Activated B cell treated with CpG ODN at 0.5 μM for 24 hours (primary cell): Measurements from ENCODE around the gene USP28. TPM values are rescaled to one million over a fixed set of nuclear protein-coding genes. Genes with fewer than 3 reads are reported as not detected.

Experiments used
- ATAC-seq: fragments of 200-7000 bp; cut with Tn5 transposase; one replicate; pipeline ENCODE4 v1.10.0; 2021; ENCODE audit warnings: low read depth, mild to moderate bottlenecking, moderate library complexity
- CTCF ChIA-PET: fragments of 350-600 bp; sonication (Branson Sonifier 250); formaldehyde crosslinking; loops from one replicate; lab custom pipeline; 2021; ENCODE audit warnings: antibody characterized with exemption; lab: Charles Lee
- POLR2A ChIA-PET: fragments of 350-600 bp; sonication (Branson Sonifier 250); formaldehyde crosslinking; loops from one replicate; lab custom pipeline; 2021; ENCODE audit warnings: antibody characterized with exemption; lab: Charles Lee
- DNase-seq: peaks from one replicate; pipeline ENCODE4 v3.0.0; 2022
- H3K27ac Mint-ChIP-seq: one replicate; pipeline ENCODE4 v1.8.0; 2020; ENCODE audit warnings: mixed read lengths
- H3K27me3 Mint-ChIP-seq: one replicate; pipeline ENCODE4 v1.8.0; 2021; ENCODE audit warnings: mixed read lengths
- H3K36me3 Mint-ChIP-seq: one replicate; pipeline ENCODE4 v1.8.0; 2021; ENCODE audit warnings: low read depth, mixed read lengths
- H3K4me1 Mint-ChIP-seq: one replicate; pipeline ENCODE4 v1.8.0; 2021; ENCODE audit warnings: mixed read lengths
- H3K4me3 Mint-ChIP-seq: one replicate; pipeline ENCODE4 v1.8.0; 2020; ENCODE audit warnings: mild to moderate bottlenecking, mixed read lengths
- H3K9me3 Mint-ChIP-seq: one replicate; pipeline ENCODE4 v1.8.0; 2020; ENCODE audit warnings: mixed read lengths
- CTCF ChIP-seq: fragments of 200-600 bp; IDR thresholded peaks from one replicate; pipeline ENCODE4 v1.8.0; 2022; ENCODE audit warnings: antibody characterized with exemption, mild to moderate bottlenecking
- intact Hi-C: fragments of 100-400 bp; cut with micrococcal nuclease; formaldehyde crosslinking; loops from one replicate; pipeline ENCODE4 v1.15.1; 2024
- total RNA-seq: library from RNA; stranded (reverse); gene quantifications from 2 replicates; pipeline ENCODE4 v1.2.3, GENCODE V29; 2022

Gene USP28
- total RNA-seq, 1 donor from 2014 or later = 49.6 TPM

- Mint-ChIP-seq H3K36me3 (no peaks in the 10 kb centered on the region), H3K4me1 (peaks cover 5% of the 10 kb centered on the region), H3K27me3 (peaks cover 8% of the 10 kb centered on the region), H3K9me3 (no peaks in the 10 kb centered on the region), H3K4me3 (no peak overlapping the region), H3K27ac (no peak overlapping the region)
- intact Hi-C loops = no loop called here
- no peak for TF ChIP-seq CTCF
- no peak for DNase-seq
- ChIA-PET POLR2A (interaction anchor here (1.8 to 2.9 kb wide), 2 partner anchors 11 to 70 kb away, joined by 5 to 9 read pairs; no protein-coding TSS in a partner anchor), CTCF (interaction anchor here (0.9 to 4.0 kb wide), 3 partner anchors 11 to 354 kb away, joined by 3 to 19 read pairs (median 13); no protein-coding TSS in a partner anchor)
- no peak for ATAC-seq
Measured at GRCh38 chr11:113907152-113907551, 31.8 kb upstream of the USP28 start.

- peaks cover 5% of the 10 kb centered on the region for H3K27me3 Mint-ChIP-seq
- no peak for DNase-seq
- H3K36me3 Mint-ChIP-seq = no peaks in the 10 kb centered on the region
- no peak for ATAC-seq
- no peak overlapping the region for H3K27ac Mint-ChIP-seq
- TF ChIP-seq CTCF = no peak
- H3K4me3 Mint-ChIP-seq = no peak overlapping the region
- intact Hi-C loops = no loop called here
- H3K9me3 Mint-ChIP-seq = no peaks in the 10 kb centered on the region
- CTCF ChIA-PET = interaction anchor here (0.7 to 4.0 kb wide), 4 partner anchors 10 to 355 kb away, joined by 3 to 19 read pairs (median 8); no protein-coding TSS in a partner anchor
- POLR2A ChIA-PET = interaction anchor here (1.0 to 2.9 kb wide), 3 partner anchors 10 to 76 kb away, joined by 3 to 9 read pairs (median 5); no protein-coding TSS in a partner anchor
- peaks cover 5% of the 10 kb centered on the region for H3K4me1 Mint-ChIP-seq
Measured at GRCh38 chr11:113906516-113906915, 31.1 kb upstream of the USP28 start.

- Mint-ChIP-seq H3K27me3 (peaks cover 5% of the 10 kb centered on the region), H3K4me3 (no peak overlapping the region), H3K27ac (no peak overlapping the region), H3K36me3 (no peaks in the 10 kb centered on the region), H3K4me1 (peaks cover 5% of the 10 kb centered on the region), H3K9me3 (no peaks in the 10 kb centered on the region)
- no peak for ATAC-seq
- no peak for DNase-seq
- ChIA-PET POLR2A (interaction anchor here (1.0 to 2.9 kb wide), 3 partner anchors 10 to 76 kb away, joined by 3 to 9 read pairs (median 5); no protein-coding TSS in a partner anchor), CTCF (interaction anchor here (0.7 to 4.0 kb wide), 3 partner anchors 10 to 355 kb away, joined by 3 to 19 read pairs (median 13); no protein-coding TSS in a partner anchor)
- TF ChIP-seq CTCF = no peak
- intact Hi-C loops = no loop called here
Measured at GRCh38 chr11:113906038-113906437, 30.7 kb upstream of the USP28 start.

GRCh38 chr11:113904379-113905101, 29.2 kb upstream of the USP28 start, which contains the start of gene HTR3B:
TSS of gene HTR3B (plus strand) at chr11:113904796. CDS start at chr11:113904934, 138 bp downstream.
- no peak within 1 kb of the TSS for H3K27ac Mint-ChIP-seq
- ATAC-seq (no peak), DNase-seq (no peak)
- no peaks in the 10 kb centered on the region for H3K9me3 Mint-ChIP-seq
- intact Hi-C loops = no loop called here
- no peaks in the 10 kb centered on the region for H3K36me3 Mint-ChIP-seq
- peaks cover 5% of the 10 kb centered on the region for H3K27me3 Mint-ChIP-seq
- CTCF ChIA-PET = interaction anchor here (0.9 to 4.0 kb wide), 2 partner anchors 8 to 357 kb away, joined by 3 to 19 read pairs; no protein-coding TSS in a partner anchor
- no peak for TF ChIP-seq CTCF
- no peak within 1 kb of the TSS for H3K4me3 Mint-ChIP-seq
- H3K4me1 Mint-ChIP-seq = peaks cover 5% of the 10 kb centered on the region
- POLR2A ChIA-PET = no interaction called here

GRCh38 chr11:113901141-113901540, 25.8 kb upstream of the USP28 start:
- DNase-seq (no peak), ATAC-seq (no peak)
- Mint-ChIP-seq H3K4me3 (no peak overlapping the region), H3K9me3 (no peaks in the 10 kb centered on the region), H3K36me3 (no peaks in the 10 kb centered on the region), H3K27me3 (no peaks in the 10 kb centered on the region), H3K4me1 (peaks cover 16% of the 10 kb centered on the region), H3K27ac (no peak overlapping the region)
- intact Hi-C loops = no loop called here
- ChIA-PET CTCF (interaction anchor here (0.7 to 1.5 kb wide), 3 partner anchors 359 to 382 kb away, joined by 3 to 6 read pairs (median 6); no protein-coding TSS in a partner anchor), POLR2A (no interaction called here)
- no peak for TF ChIP-seq CTCF
